Ovary (tissue), 9 donors: Measurements from ENCODE around the gene ASIC2. TPM values are rescaled to one million over a fixed set of nuclear protein-coding genes. Genes with fewer than 3 reads are reported as not detected.

ENCODE experiments used
- DNase-seq, 5 donors: peaks; one replicate each; pipeline ENCODE4 v3.0.0-alpha.2; 2019 to 2020
- H3K27ac ChIP-seq, 2 donors: fragments of 200-600 bp; one replicate each; pipeline versions ENCODE4 v1.5.1 to v1.8.0; 2019 to 2022
- H3K27me3 ChIP-seq: fragments of 200-600 bp; one replicate; pipeline ENCODE4 v1.8.0; 2022
- H3K36me3 ChIP-seq: fragments of 200-600 bp; sonication (generic); one replicate; pipeline ENCODE4 v1.5.1; 2019
- H3K4me1 ChIP-seq: one replicate; pipeline ENCODE4 v1.8.1; 2013; ENCODE audit warnings: mild to moderate bottlenecking, moderate library complexity; ENCODE audit not compliant: insufficient read depth
- H3K4me3 ChIP-seq: fragments of 200-600 bp; sonication (generic); one replicate; pipeline ENCODE4 v1.5.1; 2017
- H3K9me3 ChIP-seq, 2 donors: fragments of 200-600 bp in 1 of 2; sonication (generic) in 1 of 2; one replicate each; pipeline versions ENCODE4 v1.5.1 to v1.8.1; 2013 to 2019; ENCODE audit warnings: mild to moderate bottlenecking in 1 of 2, moderate library complexity in 1 of 2
- CTCF ChIP-seq, 3 donors: fragments of 450-650 bp in 2 of 3; fragments of 200-600 bp in 1 of 3; IDR thresholded peaks; one replicate each; pipeline versions ENCODE4 v1.5.1 to v1.8.0; 2016 to 2022; ENCODE audit warnings: antibody characterized with exemption in 3 of 3, mild to moderate bottlenecking in 1 of 3
- EP300 ChIP-seq: sonication (generic); formaldehyde crosslinking; IDR thresholded peaks from one replicate; pipeline ENCODE4 v1.6.1; 2017; ENCODE audit warnings: antibody characterized with exemption
- POLR2A ChIP-seq: fragments of 450-650 bp; IDR thresholded peaks from one replicate; pipeline ENCODE4 v1.6.1; 2017; ENCODE audit warnings: antibody characterized with exemption, mild to moderate bottlenecking, moderate library complexity
- WGBS, 3 donors: extraction: QIAGEN DNeasy Blood & Tissue Kit in 1 of 3; methylation state at CpG; one replicate each; pipeline versions ENCODE4 v1.1.5 to v1.1.7; 2013 to 2017; 5-methylcytosine and 5-hydroxymethylcytosine counted together
- intact Hi-C, 4 donors: fragments of 100-400 bp; cut with DNase I; formaldehyde crosslinking; loops; one replicate each; pipeline versions ENCODE4 v1.11.0 to v1.15.1; 2022 to 2023
- polyA plus RNA-seq, 2 donors: library from polyadenylated mRNA; stranded (reverse); fragments of 200-250 nt in 1 of 2; fragments of 350-450 nt in 1 of 2; fragmentation: Illumina TruSeq in 1 of 2; extraction: RNeasy Lipid Tissue Mini Kit (QIAGEN cat#74804) in 1 of 2; gene quantifications; one replicate each; pipeline ENCODE4 v1.2.3, GENCODE V29; 2013 to 2014
- total RNA-seq, 7 donors: library from RNA; depleted of rRNA in 2 of 7; stranded (reverse); fragments of >200 nt in 2 of 7; fragmentation: NEBNext Ultra II Directional in 3 of 7; extraction: Animal tissue kit (Norgen Biotek cat#: 25700) in 3 of 7; gene quantifications; one replicate each; pipeline versions ENCODE4 v1.1.0 to v1.2.4, GENCODE V29; 2016 to 2023
- donor health status: DM: no; HTN: no; CAD: no; lungs with moderate emphysema.
- donor health status: DM: no; HTN: no; CAD: no.
- donor health status: Bipolar disorder and iron deficiency.
- donor health status: DM: yes; HTN: yes; CAD: no.
- donor health status: DM: no; HTN: no; CAD: no.
- donor health status: DM: yes; HTN: yes; CAD: no.

The ASIC2 gene
- total and polyA plus RNA-seq, 9 donors: 0.04 to 1.3 (median 0.24) TPM; not detected in 2

- Histone ChIP-seq H3K27me3 (no peaks in the 10 kb centered on the region), H3K27ac (no peak overlapping the region), H3K4me3 (no peak overlapping the region), H3K9me3 (no peaks in the 10 kb centered on the region), H3K36me3 (no peaks in the 10 kb centered on the region), H3K4me1 (no peaks in the 10 kb centered on the region)
- TF ChIP-seq CTCF (IDR thresholded peaks at IDR 0.05): no peak
- TF ChIP-seq POLR2A: no peak
- no peak for TF ChIP-seq EP300
- intact Hi-C loops: no loop called here
- 18 to 27% (median 25%) methylated on average over 8 of the region's 8 CpGs for WGBS, 3 donors
- DNase-seq: peak in 1 of 5 donors; percentile 21
Measured at GRCh38 chr17:33175562-33175961, 117.5 kb downstream of the ASIC2 start.

GRCh38 chr17:33171931-33172330 lies 121.2 kb downstream of the ASIC2 start:
- H3K4me1 ChIP-seq: no peaks in the 10 kb centered on the region
- DNase-seq: no peak
- no peaks in the 10 kb centered on the region for H3K9me3 ChIP-seq
- H3K4me3 ChIP-seq: no peak overlapping the region
- no peaks in the 10 kb centered on the region for H3K36me3 ChIP-seq
- H3K27ac ChIP-seq: no peak overlapping the region
- intact Hi-C loops: no loop called here
- TF ChIP-seq EP300: no peak
- no peak for TF ChIP-seq POLR2A
- TF ChIP-seq CTCF (IDR thresholded peaks at IDR 0.05): no peak
- H3K27me3 ChIP-seq: no peaks in the 10 kb centered on the region
- 63 to 76% (median 66%) methylated on average over 2 of the region's 2 CpGs for WGBS, 3 donors

GRCh38 chr17:33169580-33170285 lies 123.4 kb downstream of the ASIC2 start:
- 43 to 53% (median 46%) methylated on average over 6 of the region's 6 CpGs for WGBS, 3 donors
- Histone ChIP-seq H3K36me3 (no peaks in the 10 kb centered on the region), H3K9me3 (no peaks in the 10 kb centered on the region), H3K27me3 (no peaks in the 10 kb centered on the region), H3K4me1 (no peaks in the 10 kb centered on the region), H3K27ac (no peak overlapping the region), H3K4me3 (no peak overlapping the region)
- DNase-seq: no peak
- TF ChIP-seq EP300 (no peak), CTCF (IDR thresholded peaks at IDR 0.05) (no peak), POLR2A (no peak)
- intact Hi-C loops: no loop called here

GRCh38 chr17:33167736-33168135 lies 125.4 kb downstream of the ASIC2 start:
- 62 to 87% (median 74%) methylated on average over 1 of the region's 1 CpG for WGBS, 3 donors
- Histone ChIP-seq H3K4me3 (no peak overlapping the region), H3K4me1 (no peaks in the 10 kb centered on the region), H3K36me3 (no peaks in the 10 kb centered on the region), H3K9me3 (no peaks in the 10 kb centered on the region), H3K27ac (no peak overlapping the region), H3K27me3 (no peaks in the 10 kb centered on the region)
- no peak for DNase-seq
- intact Hi-C loops: no loop called here
- no peak for TF ChIP-seq POLR2A
- no peak for TF ChIP-seq CTCF (IDR thresholded peaks at IDR 0.05)
